HepG2 (cell line): ENCODE measurements around the gene MYADML2. TPM values are rescaled to one million over a fixed set of nuclear protein-coding genes. Genes with fewer than 3 reads are reported as not detected.

ENCODE experiments used
- ATAC-seq: fragments of 200-7000 bp; cut with Tn5 transposase; 3 replicates; pipeline ENCODE4 v1.9.1; 2020; ENCODE audit warnings: mild to moderate bottlenecking, moderate library complexity
- BruUV-seq: library from RNA; stranded (reverse); fragments of 400-500 nt; replicated peaks from 2 replicates; lab custom pipeline; 2021; lab: Mats Ljungman, UMichigan
- CTCF ChIA-PET: fragments of 300-600 bp; formaldehyde crosslinking; extraction: SDS; loops from one replicate; lab custom pipeline; 2021; ENCODE audit warnings: low total read pairs, inconsistent platforms, low intra/inter-chr PET ratio; lab: Yijun Ruan, JAX
- POLR2A ChIA-PET: fragments of 350-600 bp; sonication (Branson Sonifier 250); formaldehyde crosslinking; loops from one replicate; lab custom pipeline; 2020; ENCODE audit warnings: antibody characterized with exemption, inconsistent platforms; lab: Yijun Ruan, JAX
- DNase-seq: peaks from one replicate; pipeline ENCODE4 v3.0.0-alpha.2; 2015; ENCODE audit warnings: low spot score
- FAIRE-seq: peaks from 3 replicates; lab custom pipeline; 2011; peaks lifted over from hg19 to GRCh38; lab: Jason Lieb, UNC
- H2AFZ ChIP-seq: one replicate; pipeline ENCODE4 v1.6.1; 2011; ENCODE audit warnings: low read length, inconsistent platforms
- H3K27ac ChIP-seq: fragments of 300-600 bp; 3 replicates; pipeline ENCODE4 v1.8.0; 2011; ENCODE audit warnings: mixed run types, mild to moderate bottlenecking, mixed read lengths, low read length, inconsistent platforms; ENCODE audit not compliant: insufficient read depth; ENCODE audit errors: extremely low read length
- H3K27me3 ChIP-seq, 2 experiments: fragments of 200-600 bp in 1 of 2; 2 replicates in 1 of 2; 3 replicates in 1 of 2; pipeline versions ENCODE4 v1.6.0 to v1.8.0; 2011; ENCODE audit warnings: low read length in 2 of 2, mild to moderate bottlenecking in 2 of 2, moderate library complexity in 2 of 2, inconsistent platforms in 1 of 2; ENCODE audit not compliant: insufficient read depth in 2 of 2, control insufficient read depth in 1 of 2
- H3K36me3 ChIP-seq, 2 experiments: fragments of 200-600 bp in 1 of 2; replicated peaks in 1 of 2; 2 replicates in 1 of 2; 3 replicates in 1 of 2; pipeline versions ENCODE4 v1.5.1 to v1.8.0; 2011; ENCODE audit warnings: low read length in 2 of 2, inconsistent platforms in 1 of 2; ENCODE audit not compliant: insufficient read depth in 2 of 2, control insufficient read depth in 1 of 2
- H3K4me1 ChIP-seq: 2 replicates; pipeline ENCODE4 v1.5.1; 2012; ENCODE audit warnings: low read length, inconsistent platforms; ENCODE audit not compliant: insufficient read depth
- H3K4me2 ChIP-seq: 2 replicates; pipeline ENCODE4 v1.6.0; 2011; ENCODE audit warnings: low read depth, low read length, inconsistent platforms
- H3K4me3 ChIP-seq, 3 experiments: fragments of 200-600 bp in 1 of 3; sonication (generic), shearing (Covaris generic) in 1 of 3; replicated peaks in 1 of 3; 2 replicates each; pipeline ENCODE4 v1.5.1; 2011 to 2016; ENCODE audit warnings: low read length in 3 of 3, inconsistent platforms in 2 of 3, low read depth in 2 of 3, mild to moderate bottlenecking in 2 of 3, control low read depth in 1 of 3, mixed read lengths in 1 of 3; ENCODE audit not compliant: insufficient read depth in 1 of 3
- H3K79me2 ChIP-seq: one replicate; pipeline ENCODE4 v1.6.1; 2011; ENCODE audit warnings: low read length, inconsistent platforms; ENCODE audit not compliant: insufficient read depth
- H3K9ac ChIP-seq: 2 replicates; pipeline ENCODE4 v1.6.0; 2011; ENCODE audit warnings: mild to moderate bottlenecking, low read depth, low read length, inconsistent platforms; ENCODE audit not compliant: insufficient read depth
- H3K9me3 ChIP-seq: 2 replicates; pipeline ENCODE4 v1.5.1; 2012; ENCODE audit warnings: mild to moderate bottlenecking, low read length
- H4K20me1 ChIP-seq: 2 replicates; pipeline ENCODE4 v1.6.0; 2011; ENCODE audit warnings: inconsistent platforms, mild to moderate bottlenecking, low read length, moderate library complexity; ENCODE audit not compliant: insufficient read depth
- PHF21A ChIP-seq: sonication (generic); formaldehyde crosslinking; IDR thresholded peaks from 2 replicates; pipeline ENCODE4 v1.5.0; 2020; ENCODE audit warnings: mild to moderate bottlenecking, missing genetic modification reagents
- ZNF552 ChIP-seq: sonication (generic); formaldehyde crosslinking; IDR thresholded peaks from 2 replicates; pipeline ENCODE4 v1.9.0; 2022; ENCODE audit warnings: missing genetic modification reagents, mild to moderate bottlenecking, borderline replicate concordance
- ZNF605 ChIP-seq: sonication (generic); formaldehyde crosslinking; IDR thresholded peaks from 2 replicates; pipeline ENCODE4 v1.8.0; 2022; ENCODE audit warnings: mild to moderate bottlenecking, missing genetic modification reagents
- ZNF670 ChIP-seq: sonication (generic); formaldehyde crosslinking; IDR thresholded peaks from 2 replicates; pipeline ENCODE4 v1.8.0; 2022; ENCODE audit warnings: mild to moderate bottlenecking, missing genetic modification reagents, borderline replicate concordance
- ZNF879 ChIP-seq: sonication (generic); formaldehyde crosslinking; IDR thresholded peaks from 2 replicates; pipeline ENCODE4 v1.8.1; 2023; ENCODE audit warnings: missing genetic modification reagents
- in situ Hi-C: cut with HindIII; loops from 2 replicates; pipeline ENCODE4 v1.10.0; 2017; ENCODE audit warnings: low pct_unique_long_range_greater_than_20kb; ENCODE audit not compliant: extremely low pct_ligation_motif_present
- intact Hi-C: fragments of 100-400 bp; cut with micrococcal nuclease; formaldehyde crosslinking; loops from one replicate; pipeline ENCODE4 v1.10.0; 2022; ENCODE audit not compliant: unreplicated experiment
- polyA plus RNA-seq, 8 experiments: library from polyadenylated mRNA; depleted of rRNA in 3 of 8; stranded (reverse) in 7 of 8; unstranded in 1 of 8; fragments of >200 nt; fragmentation: Illumina TruSeq in 4 of 8; extraction: Trizol in 4 of 8; gene quantifications; 2 replicates each; pipeline versions ENCODE4 v1.2.1 to v1.2.3, GENCODE V29; 2011 to 2016; ENCODE audit warnings: low read depth in 4 of 8, missing spikeins in 1 of 8, mixed read lengths in 1 of 8; ENCODE audit not compliant: insufficient read depth in 1 of 8
- total RNA-seq, 5 experiments: library from RNA; depleted of rRNA; stranded (reverse); fragments of >200 nt; fragmentation: Illumina TruSeq; extraction: Trizol; gene quantifications; 2 replicates each; pipeline ENCODE4 v1.2.3, GENCODE V29; 2016; ENCODE audit warnings: low read depth in 1 of 5

MYADML2 gene
- total and polyA plus RNA-seq, 2 of the 13 experiments (the other 11 are each of a cell fraction or from before 2014, with no cell fraction given), result not detected

GRCh38 chr17:81976332-81977210 lies 29.5 kb upstream of the MYADML2 start (continued):
- TF ChIP-seq ZNF670 (CRISPR knock-in tag) (peak; percentile 67; the same call in 1 of the 2 replicates), PHF21A (0 out of 2 replicates have a peak, but pooled peaks have one; percentile 1), ZNF879 (CRISPR knock-in tag) (peak; percentile 84; the same call in 1 of the 2 replicates)

- Histone ChIP-seq H3K4me2 (no peak overlapping the region), H3K27ac (no peak overlapping the region), H3K9ac (no peak overlapping the region), H3K9me3 (peaks cover 13% of the 10 kb centered on the region), H3K4me3 (no peak overlapping the region), H2AFZ (no peak overlapping the region), H3K79me2 (peaks cover 12% of the 10 kb centered on the region), H3K4me1 (peaks cover 33% of the 10 kb centered on the region), H3K36me3 (no peaks in the 10 kb centered on the region), H4K20me1 (no peaks in the 10 kb centered on the region), H3K27me3 (no peaks in the 10 kb centered on the region)
- in situ Hi-C loops (no loop called here), intact Hi-C loops (loop anchor here (10.0 kb wide), 1 partner anchor 121 kb away; the partner anchor contains the start of gene FASN)
- ATAC-seq (no peak), FAIRE-seq (no peak), DNase-seq (no peak)
- no TSS peak for BruUV-seq
- ChIA-PET CTCF (no interaction called here), POLR2A (interaction anchor here (14.1 kb wide), 1 partner anchor 22 kb away, joined by 382 read pairs; no protein-coding TSS in a partner anchor)
- TF ChIP-seq ZNF605, result peak; percentile 100
- TF ChIP-seq ZNF552 (CRISPR knock-in tag), result no peak
Observed at GRCh38 chr17:81973432-81973831, 26.4 kb upstream of the MYADML2 start.
